Measurements from ENCODE around the gene SLC35F2.
A peak's percentile ranks its signal among the peaks of the same experiment; 100 is the strongest.
"Not testable (repeated sequence)": the region's sequence is repeated elsewhere in the genome, so short reads cannot be mapped to it uniquely, and the experiment has no call there.

Gene SLC35F2

DNA sequence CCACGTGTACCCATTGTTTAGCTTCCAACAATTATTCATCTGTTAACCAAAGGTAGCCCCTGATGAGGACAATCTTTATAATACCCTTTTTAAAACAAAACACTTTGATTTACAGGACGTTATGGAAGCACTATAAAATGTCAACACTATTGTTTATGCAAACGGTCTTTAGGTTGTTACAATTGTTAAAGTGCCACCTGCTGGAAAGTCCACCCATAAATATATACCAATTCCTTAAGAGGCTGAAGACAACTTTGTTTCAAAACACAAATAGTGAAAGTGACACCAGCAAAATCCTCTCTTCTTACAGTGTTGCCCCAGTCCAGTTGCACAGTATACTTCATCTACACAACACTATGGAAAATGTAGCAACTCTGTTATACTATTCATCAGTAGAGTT is 77.8 kb downstream of the SLC35F2 start:
- peak in 1 of 2 experiments; percentile 1 for DNase-seq

DNA sequence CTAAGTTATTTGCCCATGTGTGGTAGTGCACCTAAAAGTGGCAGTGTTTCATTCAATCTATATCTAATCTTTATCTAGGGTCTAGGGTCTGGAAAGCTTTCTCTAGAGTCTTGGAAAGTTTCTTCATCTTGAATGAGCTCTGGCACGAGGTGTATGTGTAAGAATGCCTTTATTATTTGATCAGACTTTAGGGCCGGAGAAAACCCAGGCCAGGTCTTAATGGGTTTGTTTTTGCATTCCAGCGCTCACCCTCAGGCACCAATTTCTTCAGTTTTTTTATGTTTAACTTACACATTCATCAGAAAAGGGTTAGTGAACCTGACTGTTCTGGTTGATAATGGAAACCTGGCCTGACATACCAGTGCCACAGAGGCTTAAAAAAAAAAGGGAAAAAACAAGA is 78.5 kb downstream of the SLC35F2 start:
- DNase-seq: no peak

DNA sequence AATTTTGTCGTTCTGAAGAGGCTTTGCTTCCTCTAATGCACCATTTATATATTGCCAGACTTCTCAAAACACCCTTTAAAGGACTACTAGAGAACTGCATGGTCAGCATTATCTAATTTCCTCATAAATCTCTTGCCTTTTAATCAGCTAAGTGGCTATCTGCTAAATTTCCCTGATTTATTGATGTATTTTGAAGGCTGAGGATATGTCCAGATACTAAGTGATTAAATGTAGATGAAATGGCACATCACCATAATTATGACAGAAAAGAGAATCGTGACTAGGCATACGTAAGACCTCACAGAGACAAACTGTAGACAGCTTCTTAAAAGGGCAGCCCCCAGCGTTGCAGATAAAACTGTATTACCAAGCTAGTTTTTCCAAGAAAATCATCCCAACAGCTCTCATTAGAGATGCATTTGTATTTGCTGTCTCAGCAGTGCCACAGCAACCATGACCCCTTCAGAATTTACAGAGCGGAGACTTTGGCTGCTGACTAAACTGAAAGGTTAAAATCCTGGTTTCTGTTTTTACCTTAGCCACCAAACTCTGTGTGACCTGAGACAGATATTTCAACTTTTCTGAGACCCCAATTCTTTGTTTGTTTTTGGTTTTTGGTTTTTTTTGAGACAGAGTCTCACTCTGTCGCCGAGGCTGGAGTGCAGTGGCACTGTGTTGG is 79.6 kb downstream of the SLC35F2 start:
- no peak for DNase-seq

DNA sequence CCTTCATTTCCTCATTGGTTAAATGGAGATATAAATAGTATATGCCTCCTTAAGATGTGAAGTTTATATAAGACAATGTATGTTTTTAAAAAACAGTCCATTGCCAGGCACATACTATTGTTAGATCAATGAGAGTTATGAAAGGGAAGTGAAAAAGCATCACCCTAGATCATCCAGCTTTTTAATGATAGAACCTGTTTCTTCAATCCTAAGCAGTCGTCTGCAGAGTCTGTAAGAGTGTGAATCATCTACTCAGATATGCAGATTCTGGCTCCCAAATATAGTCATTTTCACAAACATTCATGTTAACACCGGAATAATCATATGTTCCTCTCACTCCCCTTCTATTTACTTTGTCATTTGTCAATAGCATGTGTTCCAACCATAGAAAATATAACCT is 81.5 kb downstream of the SLC35F2 start:
- no peak for DNase-seq

DNA sequence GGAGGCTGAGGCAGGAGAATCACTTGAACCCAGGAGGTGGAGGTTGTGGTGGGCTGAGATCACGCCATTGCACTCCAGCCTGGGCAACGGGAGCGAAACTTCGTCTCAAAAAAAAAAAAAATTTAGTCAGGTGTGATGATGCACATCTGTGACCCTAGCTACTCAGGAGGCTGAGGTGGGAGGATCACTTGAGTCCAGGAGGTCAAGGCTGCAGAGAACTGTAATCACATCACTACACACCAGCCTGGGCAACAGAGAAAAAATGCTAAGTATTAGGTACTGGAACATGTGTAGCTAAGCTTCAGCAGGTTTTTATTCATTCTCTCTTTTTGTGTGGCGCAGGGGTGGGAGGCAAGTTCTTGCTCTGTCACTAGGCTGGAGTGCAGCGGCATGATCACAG is 82.5 kb downstream of the SLC35F2 start:
- DNase-seq: no peak

DNA sequence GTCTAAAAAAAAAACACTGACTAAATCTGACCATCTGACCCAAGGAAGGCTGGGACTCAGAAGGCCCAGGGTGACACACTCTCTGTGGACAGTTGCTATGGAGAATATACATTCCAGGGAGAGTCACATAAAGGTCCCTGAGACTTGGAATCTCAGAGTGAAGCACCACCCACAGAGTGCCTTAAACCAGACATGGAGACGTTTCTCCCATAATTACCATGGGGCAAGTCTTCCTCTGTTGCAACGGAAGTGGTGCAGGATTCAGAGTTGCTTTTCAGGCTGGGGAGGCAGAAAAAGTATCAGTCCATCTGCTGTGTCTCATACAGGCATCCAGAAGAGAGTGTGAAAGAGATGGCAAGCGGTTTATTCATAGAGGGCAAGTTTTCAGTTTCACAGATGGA is 88.0 kb downstream of the SLC35F2 start:
- no peak for DNase-seq

DNA sequence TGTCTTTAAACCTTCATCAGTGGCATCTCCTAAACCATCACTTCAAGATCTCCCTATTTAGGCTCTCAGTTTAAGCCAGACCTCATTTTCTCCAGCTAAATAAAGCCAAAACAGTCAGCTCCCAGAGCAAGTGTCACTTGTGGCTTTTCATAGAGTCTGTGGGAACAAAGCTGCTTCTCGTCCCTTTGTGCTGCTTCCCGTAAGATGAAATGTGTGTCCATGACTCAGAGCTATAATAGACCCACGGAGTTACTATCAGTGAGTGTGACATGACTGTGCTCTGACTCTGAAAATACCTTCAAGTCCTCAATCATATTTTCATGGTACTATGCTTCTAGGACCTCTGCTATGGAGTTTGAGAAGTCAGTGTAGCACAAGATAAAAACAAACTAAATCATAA is 89.4 kb downstream of the SLC35F2 start:
- no peak for DNase-seq

DNA sequence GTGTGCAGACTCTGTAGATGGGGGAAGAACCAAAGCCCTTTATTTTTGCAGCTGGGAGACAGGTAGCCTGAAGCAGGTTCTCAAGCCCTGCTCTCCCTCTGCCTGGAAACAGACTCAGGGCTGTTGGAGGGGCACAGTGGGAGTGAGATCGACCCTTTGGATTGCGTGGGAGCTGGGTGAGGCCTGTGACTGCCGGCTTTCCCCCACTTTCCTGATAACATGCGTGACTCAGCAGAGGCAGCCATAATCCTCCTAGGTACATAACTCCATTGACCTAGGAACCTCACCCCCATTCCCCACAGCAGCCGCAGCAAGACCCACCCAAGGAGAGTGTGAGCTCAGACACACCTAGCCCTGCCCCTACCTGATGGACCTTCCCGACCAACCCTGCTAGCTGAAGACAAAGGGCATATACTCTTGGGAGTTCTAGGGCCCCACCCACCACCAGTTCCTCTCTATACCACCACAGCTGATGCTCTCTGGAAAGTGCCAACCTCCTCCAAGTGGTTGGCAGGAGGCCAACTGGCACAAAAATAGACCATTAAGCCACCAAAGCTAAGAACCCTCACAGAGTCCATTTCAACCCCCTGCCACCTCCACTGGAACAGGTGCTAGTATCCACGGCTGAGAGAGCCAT is 99.8 kb downstream of the SLC35F2 start:
- not testable (repeated sequence) for DNase-seq

DNA sequence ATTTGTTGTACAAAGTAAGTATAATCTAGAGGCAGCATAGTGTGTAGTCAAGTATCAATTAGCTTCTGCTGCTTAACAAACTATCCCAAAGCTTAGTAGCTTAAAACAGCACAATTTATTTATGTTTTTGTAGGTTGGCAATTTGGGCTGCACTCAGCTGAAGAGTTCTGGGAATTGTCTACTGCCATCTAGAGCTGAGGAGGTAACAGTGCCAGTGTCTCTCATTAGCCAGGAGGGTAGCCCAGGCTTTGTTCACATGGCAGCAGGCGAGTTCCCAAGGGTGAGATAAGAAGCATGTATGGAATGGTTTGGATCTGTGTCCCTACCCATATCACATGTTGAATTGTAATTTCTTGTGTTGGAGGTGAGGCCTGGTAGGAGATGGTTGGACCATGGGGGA is 100.9 kb downstream of the SLC35F2 start:
- no peak for DNase-seq

DNA sequence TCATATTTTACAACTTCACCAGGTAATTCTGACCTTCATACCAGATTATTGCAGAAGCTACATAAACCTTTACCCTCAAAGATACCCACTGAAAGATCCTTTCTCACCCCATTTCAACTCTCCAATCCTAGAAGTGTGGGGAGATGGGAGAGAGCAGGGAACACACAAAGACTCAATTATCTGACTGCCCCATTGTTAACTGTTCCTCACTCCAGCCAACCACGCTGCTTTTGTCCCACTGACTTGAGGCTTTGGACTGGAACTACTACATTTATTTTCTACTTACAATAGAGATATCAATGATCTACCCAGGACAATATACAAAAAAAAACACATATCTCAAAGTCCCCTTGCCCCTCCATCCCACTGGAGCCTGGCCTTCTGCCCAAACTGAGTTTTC is 102.0 kb downstream of the SLC35F2 start:
- no peak for DNase-seq

DNA sequence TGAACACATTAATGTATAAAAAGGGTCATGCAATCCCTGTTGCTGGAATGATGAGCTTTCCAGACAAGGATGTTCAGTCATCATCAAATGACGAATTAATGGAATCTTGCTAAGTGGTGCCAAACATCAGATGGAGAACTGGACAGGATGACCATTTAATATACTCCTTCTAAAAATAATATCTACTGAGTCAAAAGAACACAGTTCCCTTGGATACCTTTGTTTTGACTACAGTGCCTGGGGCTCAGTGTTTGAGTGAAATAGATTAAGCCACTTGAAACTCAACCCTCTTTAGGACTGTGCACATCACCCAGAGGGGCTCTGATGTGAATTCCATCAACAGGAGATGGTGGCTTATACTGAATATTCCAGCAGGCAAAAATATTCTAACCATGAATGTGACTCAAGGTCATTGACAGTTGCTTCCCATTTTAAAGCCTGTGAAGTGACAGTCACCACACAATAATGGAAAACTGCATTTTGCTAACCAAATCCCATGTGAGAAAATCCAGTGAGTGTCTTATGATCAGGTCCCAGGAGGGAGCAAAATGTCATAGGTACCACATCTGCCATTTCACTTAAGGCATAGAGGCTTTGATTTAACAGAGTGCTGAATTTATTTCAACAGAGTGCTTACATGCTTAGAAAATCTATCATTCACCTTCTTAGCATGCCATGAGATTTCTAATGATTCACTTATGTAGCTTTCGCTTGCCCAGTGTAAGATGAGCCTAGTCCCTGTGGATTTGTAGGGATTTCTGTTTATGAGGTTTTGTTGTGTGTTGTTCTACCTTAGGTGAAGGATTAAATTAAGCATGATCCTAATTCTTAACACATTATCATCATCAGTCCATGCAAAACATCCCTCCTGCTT is 105.4 kb downstream of the SLC35F2 start:
- DNase-seq: no peak

DNA sequence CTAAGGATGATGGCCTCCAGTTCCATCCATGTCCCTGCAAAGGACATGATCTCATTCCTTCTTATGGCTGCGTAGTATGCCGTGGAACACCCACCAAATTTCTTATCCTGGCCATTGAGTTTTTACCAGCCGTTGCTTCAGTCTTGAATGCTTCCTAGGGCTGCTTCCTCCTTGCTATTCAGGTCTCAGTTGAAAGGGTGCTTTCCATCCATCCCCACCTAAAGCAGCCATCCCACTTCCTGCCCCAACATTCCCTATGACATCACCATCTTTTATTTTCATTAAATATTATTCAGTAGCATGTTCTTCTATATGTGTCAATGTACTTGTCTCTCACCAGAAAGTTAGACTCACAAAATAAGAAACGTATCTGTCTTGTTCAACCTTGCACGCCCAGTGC is 106.1 kb downstream of the SLC35F2 start:
- no peak for DNase-seq

DNA sequence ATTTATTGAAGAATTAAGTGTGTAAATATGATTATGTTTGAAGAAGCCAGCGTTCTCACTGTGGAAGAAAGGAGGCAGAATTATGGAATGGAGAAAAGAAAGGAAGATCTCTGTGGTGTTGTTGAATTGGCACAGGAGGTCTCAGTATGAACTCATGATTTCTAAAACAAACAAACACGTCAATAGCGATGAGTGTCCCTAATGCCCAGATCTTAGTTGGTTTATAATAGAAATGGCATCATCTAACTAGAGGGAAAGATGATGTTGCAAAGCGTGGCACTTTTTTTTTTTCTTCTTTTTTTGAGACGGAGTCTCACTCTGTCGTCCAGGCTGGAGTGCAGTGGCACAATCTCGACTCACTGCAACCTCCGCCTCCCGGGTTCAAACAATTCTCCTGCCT is 107.5 kb downstream of the SLC35F2 start:
- no peak for DNase-seq

DNA sequence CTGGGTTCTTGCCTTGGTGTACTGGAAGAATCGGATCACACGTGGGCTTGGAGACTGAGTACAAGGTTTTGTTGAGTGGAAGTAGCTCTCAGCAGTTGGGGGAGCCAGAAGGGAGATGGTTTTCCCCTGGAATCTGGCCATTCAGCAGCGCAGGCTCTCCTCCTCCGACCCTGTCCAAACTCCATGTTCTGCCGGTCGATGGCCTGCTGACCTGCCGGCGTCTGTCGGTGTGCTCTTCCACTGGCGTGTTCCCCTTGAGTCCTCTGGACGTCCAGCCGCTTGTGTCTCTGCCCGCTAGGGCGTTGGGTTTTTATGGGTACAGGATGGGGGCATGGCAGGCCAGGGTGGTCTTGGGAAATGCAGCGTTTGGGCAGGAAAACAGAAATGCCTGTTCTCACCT is 108.3 kb downstream of the SLC35F2 start:
- no peak for DNase-seq

DNA sequence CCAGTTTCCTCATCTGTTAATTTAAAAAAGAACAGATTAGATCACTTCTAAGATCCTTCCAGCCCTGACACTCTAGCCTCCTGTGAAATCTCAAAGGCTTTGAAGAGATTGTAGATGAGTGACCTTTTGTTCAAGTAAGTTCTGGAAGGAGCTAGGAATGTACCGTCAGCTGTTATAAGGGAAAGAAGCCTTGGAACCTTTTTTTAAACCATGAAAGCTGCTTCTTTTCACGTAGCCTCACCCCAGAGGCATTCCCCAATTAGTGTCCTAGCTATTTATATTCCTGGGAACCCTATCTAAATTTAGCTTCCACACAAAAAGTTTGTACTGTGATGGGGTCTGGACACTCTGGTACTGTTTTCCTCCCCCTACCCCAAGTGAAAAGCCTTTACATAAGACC is 111.0 kb downstream of the SLC35F2 start:
- DNase-seq: no peak

DNA sequence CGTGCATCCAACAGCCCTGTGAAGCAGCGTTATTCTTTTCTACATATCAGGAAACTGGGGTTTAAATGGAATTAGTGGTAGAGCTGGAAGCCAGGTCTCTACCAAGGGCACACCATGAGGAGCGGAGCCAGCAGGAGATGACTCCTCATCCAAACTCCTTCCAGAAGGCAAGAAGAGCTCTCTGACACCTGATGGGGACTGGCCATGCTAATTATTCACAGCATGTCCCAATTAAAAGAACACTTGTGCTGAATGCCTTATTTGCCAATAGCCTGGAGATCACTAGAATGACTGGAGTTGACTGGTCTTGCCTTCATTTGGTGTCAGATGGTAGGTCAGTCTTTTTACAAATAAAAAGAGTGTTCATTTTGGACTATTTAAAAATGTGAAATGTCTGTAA is 113.9 kb downstream of the SLC35F2 start:
- no peak for DNase-seq

DNA sequence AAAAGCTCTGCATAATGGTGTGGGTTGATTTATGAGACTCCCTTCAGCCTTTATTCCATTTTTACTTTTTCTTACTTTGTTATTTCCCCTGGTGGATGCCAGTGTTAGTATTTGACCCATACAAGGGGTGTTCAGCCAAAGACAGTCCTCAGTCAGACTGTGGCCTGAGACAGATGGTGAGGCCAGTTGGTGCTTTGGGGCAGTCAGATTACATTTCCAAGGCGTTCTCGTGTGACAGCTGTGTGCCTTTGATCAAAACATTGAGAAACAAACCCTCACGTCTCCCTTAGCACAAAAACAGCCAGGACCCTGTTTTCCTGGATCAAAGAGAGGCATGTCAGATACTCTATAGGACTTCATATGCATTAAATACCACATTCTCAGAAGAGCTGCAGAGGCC is 115.4 kb downstream of the SLC35F2 start:
- no peak for DNase-seq

DNA sequence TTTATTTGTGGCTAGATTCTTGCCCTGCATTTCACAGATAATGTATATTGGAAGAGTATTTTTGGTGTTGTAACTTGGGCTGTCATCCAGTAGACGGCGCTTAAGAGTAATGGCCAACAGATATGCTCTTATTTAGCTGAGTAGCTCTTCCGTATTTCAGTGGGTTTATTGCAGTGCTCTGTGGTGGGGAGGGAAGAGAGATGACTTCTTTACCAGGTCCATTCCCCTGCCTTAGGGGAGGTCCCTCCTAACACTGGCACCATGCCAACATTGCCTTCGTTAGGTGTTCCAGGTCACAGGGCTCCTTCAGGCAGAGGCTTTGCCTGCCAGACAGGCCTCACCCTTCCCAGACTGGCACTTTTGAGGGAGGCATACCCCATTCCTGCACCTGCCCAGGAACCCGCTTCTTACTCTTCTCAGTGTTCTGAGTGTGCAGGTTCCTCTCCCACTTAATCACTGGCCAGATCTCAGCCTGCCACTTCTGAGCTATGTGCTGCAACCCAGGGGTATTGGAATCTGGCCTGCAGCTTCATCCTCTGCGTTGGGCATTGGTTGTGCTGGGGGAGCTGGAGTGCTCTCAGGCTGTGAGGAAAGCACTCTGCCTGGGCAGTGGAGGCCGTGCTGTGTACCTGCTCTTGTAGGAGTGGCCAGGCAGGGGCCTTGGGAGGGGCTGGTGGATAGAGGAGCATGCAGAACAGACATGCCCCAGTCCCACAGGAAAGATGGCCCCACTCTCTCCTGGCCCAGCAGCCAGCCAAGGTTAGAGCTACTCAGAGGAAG is 117.4 kb downstream of the SLC35F2 start:
- peak in 1 of 2 experiments; percentile 20 for DNase-seq

All from SHP77 (cell line).